Esophagus squamous epithelium (tissue), 4 donors: Measurements from ENCODE around the gene ASXL1.

Experiments
- CTCF ChIP-seq, 6 experiments: fragments of 450-650 bp in 4 of 6; fragments of 200-600 bp in 2 of 6; sonication (generic) in 2 of 6; IDR thresholded peaks; one replicate each; pipeline ENCODE4 v1.5.1; 2016 to 2019; ENCODE audit warnings: antibody characterized with exemption in 6 of 6, mild to moderate bottlenecking in 4 of 6, moderate library complexity in 4 of 6
- POLR2A ChIP-seq, 4 donors: fragments of 450-650 bp; IDR thresholded peaks; one replicate each; pipeline ENCODE4 v1.6.1; 2017; ENCODE audit warnings: antibody characterized with exemption in 4 of 4, mild to moderate bottlenecking in 4 of 4, moderate library complexity in 3 of 4

- TF ChIP-seq CTCF (IDR thresholded peaks at IDR 0.05) (no peak), POLR2A (IDR thresholded peaks at IDR 0.05) (no peak)
Observed at GRCh38 chr20:32451340-32451681, 93.2 kb downstream of the ASXL1 start.
